ENCODE results near the gene LAMP2.
A peak's percentile ranks its signal among the peaks of the same experiment; 100 is the strongest.

The LAMP2 gene

DNA sequence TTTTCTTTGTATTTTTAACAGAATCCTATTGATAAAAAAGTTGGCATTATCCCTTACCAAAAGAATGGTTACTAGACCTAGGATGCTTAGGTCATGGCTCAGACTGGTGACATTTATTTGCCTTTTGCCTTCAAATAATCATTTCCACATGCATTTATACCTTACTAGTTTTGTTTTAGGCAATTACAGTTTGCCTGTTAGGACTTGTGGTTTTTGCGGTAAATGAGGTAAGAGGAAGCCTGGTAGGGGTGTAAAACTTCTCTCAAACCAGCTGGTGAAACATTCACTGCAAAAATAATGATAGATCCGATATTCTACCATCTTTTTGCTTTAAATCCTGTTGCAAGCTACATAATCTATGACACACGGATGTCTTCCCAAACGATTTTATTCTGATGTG is 12.1 kb downstream of the LAMP2 start:
- no peak for DNase-seq (ENCODE audit: low read depth)

DNA sequence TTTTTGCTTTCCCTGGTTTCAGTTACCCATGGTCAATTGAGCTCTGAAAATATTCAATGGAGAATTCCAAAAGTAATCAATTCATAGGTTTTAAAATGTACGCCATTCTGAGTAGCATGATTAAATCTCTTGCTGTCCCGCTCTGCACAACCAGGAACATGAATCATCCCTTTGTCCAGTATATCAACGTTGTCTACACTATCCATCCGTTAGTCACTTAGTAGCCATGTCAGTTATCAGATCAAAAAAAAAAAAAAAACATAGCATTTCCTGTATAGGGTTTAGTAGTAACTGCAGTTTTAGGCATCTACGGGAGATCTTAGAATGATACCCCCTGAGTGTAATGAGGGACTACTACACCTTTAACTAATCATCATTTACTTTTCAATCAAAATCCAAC is 15.1 kb downstream of the LAMP2 start:
- DNase-seq (ENCODE audit: low read depth), result no peak

DNA sequence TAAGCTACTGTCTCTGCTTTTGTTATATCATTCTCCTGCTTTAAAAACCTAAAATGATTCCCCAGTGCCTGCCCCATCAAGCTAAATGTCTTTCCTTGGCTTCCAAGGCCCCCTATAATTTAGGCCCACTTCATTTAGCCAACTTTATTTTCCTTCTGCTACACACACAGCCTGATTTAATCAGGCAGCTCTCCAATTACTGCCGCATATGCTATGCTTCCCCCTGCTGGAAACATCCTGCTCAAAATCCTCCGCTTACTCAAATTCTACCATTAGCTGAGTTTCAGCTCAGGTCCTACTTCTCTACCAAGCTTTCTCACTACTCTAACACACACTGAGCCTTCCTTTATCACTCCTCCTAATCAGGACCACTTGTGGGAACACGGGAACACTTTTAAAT is 17.0 kb downstream of the LAMP2 start:
- no peak for DNase-seq (ENCODE audit: low read depth)

DNA sequence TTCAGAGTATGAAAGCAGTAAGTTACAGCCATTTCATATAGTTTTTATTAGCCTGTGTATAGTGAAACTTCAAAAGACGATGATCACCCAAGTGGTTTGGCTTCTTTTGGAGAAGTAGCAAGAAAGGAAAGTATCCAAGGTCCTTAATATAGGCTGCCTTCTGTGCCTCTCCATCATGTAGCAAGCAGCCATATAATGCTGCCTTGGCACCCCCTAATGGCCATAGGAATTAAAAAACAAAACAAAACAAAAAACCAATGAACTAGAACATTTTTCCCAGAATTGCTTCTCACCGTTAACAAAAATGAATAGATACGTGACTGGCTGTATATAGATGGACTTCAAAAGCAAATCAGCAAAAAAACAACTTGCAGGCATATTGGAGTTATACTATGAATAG is 18.9 kb downstream of the LAMP2 start:
- DNase-seq (ENCODE audit: low read depth), result no peak

DNA sequence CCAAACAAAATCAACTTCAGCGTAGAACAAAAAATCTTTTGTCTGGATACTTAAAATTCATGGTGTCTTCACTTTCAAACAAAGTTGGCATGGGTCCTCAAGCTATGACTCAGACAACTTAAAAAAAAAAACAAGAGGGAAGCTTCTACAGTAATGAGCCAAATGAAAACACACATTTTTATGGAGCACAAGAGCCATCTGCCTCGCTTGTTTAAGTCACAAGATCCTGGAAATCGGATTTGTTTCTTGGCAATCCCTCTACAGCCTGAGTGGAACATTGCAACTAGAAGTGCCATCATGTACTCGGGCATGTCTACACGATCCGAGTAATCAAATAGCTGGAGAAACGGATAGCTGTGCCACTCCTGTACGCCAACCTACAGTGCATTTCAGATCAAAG is 22.6 kb downstream of the LAMP2 start:
- DNase-seq (ENCODE audit: low read depth), result peak; percentile 42

DNA sequence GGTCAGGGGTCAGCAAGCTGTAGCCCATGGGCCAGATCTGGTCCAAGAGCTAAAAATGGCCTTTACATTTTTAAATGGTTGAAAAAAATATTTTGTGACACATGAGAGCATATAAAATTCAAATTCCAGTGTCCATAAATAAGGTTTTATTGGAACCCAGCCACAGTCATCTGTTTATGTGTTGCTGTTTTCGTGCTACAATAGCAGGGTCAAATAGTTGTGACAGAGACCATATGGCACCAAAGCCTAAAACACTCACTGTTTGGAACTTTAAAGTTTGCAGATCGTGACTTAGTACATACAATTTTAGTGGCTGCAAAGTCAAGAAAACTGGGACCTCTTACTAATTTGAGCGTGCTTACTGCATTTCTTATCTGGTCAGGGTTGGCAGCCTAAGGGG is 29.2 kb downstream of the LAMP2 start:
- DNase-seq (ENCODE audit: low read depth), result no peak

DNA sequence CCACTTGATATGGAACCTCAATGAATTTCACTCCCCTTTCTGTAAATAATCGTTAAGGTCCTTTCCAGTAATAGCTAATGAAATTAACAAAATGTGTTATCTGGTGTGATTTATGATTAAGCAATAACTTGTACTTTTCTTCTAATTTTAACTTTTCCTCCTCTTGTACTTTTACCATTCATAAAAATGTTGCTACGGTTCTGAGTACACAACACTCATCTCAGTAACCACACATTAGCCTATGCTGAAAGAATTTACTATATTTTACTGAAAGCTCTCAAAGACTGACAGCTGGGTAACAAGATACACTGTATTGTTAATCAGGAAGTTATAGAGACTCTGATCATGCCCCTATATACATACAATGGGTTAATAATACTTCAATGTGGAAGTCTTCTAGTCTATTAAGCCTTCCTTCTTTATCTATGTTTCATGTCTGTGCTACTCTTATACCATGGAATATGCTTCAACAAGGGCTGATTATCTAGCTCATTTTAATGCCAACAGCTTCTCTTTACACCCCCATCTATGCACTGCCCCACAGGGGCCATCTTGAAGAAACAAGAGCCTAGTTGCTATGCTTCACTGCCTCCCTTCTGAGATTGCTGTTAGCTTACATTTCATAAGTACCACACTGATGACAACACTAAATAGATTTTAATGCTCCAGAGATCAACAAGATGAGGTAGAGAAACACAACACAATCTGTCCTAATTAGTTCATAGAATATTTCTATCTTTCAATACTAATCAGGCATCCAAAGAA is 39.1 kb downstream of the LAMP2 start:
- DNase-seq (ENCODE audit: low read depth), result no peak

DNA sequence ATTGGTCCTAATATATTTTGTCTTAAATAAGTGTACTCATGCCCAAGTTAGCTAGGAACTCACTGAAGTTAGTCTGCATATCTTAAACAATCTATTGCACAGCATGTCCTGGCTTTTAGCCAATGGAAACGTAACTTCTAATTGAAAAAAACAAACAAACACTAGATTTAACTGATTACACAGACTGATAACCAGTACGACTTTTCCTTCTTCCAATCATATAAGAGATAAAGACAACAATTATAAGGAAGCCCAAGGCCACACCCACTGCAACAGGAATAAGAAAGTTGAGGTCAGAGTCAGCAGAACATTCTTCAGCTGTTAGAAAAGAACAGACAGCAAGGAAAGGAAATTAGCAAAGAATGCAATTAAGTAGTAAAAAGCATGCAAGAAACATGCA is 40.8 kb downstream of the LAMP2 start:
- DNase-seq (ENCODE audit: low read depth), result no peak

DNA sequence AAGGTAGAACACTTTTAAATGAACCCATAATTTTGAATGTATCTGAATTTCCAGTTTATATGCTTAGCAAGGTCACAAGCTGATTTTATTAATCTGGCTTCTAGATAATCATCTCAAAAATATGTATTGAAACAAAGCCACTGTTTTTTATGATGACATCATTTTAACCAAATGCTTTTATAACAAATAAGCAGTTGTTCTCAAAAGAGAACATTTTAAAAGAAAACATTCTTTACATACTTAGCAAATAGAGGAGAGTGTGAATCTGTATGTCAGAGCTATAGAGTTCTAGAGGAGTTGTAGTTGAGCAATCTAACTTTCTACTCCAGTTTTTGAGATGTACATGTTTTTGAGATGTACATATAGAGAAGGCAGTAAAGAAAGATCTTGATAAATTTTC is 42.5 kb downstream of the LAMP2 start:
- no peak for DNase-seq (ENCODE audit: low read depth)

DNA sequence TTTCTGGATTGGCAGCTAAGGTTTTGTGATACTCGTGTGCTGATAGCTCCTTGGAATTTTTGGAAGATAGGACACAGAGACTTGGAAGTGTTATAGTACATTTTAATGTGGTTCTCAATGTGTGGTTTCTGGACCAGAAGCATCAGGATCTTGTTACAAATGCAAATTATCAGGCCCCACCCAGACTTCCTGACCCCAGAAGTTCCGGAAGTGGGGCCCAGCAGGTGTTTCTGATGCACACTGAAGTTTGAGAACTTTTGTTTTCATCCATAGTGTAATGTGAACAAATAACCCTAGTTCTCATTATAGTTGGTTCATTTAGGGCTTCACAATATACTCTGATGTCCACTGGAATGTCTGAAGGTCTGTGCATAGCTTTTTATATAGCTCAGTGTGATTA is 49.6 kb downstream of the LAMP2 start:
- no peak for DNase-seq (ENCODE audit: low read depth)

DNA sequence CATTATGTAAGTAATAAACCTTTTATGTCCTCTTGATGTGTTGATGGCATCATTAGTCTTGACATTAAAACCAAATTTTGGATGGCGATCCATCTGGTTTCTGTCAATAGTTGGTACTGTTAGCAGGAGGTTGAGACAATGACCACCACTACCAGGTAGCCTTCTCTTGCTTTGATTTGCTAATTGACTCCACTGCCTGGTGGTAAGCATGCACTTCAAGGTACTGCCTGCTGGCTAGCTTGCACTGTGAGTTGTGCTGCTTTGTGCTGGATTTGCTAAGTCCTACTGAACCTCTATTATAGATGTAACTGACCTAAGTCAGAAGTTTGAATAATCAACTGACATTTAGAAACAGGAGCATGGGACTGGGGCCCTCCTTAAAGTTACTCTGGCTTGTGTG is 60.9 kb downstream of the LAMP2 start:
- DNase-seq (ENCODE audit: low read depth), result no peak

DNA sequence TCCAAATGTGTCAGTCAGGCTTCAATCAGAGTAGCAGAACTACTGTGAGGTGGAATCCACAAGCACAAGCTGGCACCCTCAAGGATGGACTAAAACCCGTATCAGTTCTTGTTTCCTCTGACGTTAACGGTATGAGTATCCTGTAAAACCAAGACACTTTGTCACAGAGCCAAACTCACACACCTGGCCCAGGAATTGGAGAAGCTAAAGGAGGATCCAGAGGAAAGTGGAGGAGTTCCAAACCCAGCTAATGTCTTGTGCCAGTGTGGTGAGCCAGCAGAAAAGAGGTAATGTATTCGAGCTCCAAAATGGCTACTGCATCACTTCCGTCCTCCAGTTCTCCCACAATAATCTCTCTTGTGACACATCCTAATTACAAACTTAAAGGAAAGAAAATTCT is 62.5 kb downstream of the LAMP2 start:
- no peak for DNase-seq (ENCODE audit: low read depth)

DNA sequence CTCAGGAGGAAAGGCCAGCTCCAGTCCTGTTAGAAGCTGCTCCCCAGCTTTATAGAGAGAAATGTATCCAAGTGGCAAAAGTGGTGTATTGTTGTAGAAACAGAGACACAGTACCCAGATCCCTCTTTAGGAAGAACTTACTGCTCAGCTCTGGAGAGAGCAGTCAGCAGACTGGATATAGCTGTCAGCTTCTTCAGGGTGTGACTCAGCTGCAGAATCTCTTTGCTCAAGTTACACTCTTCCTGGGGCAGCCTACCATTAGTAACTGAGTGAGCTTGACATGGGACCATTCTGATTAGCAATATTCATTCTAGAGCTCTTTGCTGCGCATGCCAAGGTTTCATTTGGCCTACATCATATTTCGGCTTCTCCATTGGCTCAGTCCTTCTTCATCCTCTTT is 66.7 kb downstream of the LAMP2 start:
- no peak for DNase-seq (ENCODE audit: low read depth)

DNA sequence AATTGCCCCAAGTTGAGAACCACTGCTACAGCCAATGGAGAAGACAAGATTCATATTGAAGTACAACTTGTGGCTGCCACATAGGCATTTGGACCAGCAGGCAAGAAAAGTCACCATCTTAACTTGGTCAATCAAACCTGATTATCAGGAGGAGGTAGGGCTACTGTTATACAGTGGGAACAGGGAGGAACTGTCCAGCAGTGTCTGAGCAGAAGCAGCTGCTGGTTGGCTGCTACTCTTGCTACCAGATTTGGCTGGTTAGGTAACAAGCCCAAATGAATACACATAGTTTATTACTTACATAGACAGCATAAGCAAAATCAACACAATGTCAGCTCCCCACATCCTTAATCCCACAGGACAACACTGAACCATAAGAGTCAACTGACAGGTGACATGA is 67.8 kb downstream of the LAMP2 start:
- no peak for DNase-seq (ENCODE audit: low read depth)

DNA sequence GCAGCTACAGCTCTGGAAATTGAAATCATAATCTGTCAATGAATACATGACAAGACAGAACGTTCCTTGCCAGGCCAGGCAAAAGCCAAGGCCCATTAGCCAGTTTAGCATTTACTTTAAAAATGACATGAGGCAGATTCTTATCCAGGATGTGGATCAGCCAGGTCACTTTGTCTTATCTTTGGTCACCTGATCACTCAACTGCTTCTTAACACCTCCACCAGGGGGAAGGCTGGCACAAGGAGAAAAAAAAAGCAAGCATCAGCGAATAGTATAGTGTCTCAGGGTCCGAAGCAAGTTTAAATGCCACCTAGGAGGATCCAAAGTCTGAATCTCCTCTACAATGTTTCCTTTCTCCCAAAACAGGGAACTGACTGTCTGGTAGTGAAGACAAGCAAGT is 88.4 kb downstream of the LAMP2 start:
- no peak for DNase-seq (ENCODE audit: low read depth)

DNA sequence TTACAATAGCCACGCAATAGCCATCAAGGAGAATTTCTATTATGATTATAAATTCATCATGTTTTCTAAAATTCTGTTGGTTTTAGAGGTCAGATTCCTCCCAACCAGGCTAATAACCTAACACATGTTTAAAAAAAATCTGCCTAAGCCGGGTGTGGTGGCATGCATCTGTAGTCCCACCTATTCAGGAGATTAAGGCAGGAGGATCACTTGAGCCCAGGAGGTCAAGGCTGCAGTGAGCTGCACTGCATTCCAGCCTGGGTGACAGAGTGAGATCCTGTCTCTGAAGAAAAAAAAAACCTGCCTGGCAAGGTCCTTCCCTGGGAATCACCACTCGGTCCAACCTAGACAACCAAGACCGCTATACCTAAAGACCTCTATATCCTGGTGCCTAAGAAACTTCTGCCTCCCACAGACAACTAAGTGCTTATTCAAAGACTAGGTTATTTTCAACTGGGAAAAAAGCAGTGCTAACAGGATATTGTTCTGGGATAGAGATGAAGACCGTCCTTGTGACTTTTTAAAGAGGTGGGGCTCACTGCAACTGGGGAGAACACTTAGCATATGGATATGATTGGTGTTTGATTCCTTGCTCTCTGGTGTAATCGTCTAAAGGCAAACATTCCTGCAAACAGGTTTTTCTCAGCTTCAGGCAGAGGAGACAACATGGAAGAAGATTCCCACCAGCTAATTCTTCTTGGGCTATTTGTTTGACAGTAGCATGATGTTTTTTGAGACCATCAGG is 89.0 kb downstream of the LAMP2 start:
- DNase-seq (ENCODE audit: low read depth), result no peak

DNA sequence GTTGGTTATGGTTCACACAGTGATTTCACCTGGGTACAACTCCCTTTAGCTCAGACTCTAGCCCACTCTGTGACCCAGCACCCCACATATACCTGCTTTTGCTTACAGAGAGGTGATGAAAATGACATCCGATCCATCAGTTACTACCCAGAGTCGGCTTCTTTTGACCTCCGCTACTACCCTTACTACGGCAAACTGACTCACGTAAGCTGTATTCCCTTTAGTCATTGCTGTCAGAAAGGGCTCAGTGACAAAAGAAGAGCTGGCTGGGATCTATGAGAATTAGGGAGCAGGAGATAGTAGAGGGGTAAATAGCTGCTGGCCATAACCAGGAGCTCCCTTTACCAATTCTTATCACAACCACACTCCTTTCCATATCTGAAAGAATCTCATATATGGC is 90.5 kb downstream of the LAMP2 start:
- no peak for DNase-seq (ENCODE audit: low read depth)
